Kidney epithelial cell (primary cell): ENCODE results near the gene COL23A1. TPM values are rescaled to one million over a fixed set of nuclear protein-coding genes. Genes with fewer than 3 reads are reported as not detected.

Experiments
- DNase-seq: peaks from one replicate; pipeline ENCODE4 v3.0.0-alpha.2; 2010; ENCODE audit warnings: low read depth
- H3K27me3 ChIP-seq: 2 replicates; pipeline ENCODE4 v1.6.0; 2011; ENCODE audit warnings: low read length; ENCODE audit not compliant: control insufficient read depth, insufficient read depth
- H3K36me3 ChIP-seq: 2 replicates; pipeline ENCODE4 v1.5.1; 2011; ENCODE audit warnings: low read length; ENCODE audit not compliant: control insufficient read depth, insufficient read depth
- H3K4me3 ChIP-seq: 2 replicates; pipeline ENCODE4 v1.5.1; 2011; ENCODE audit warnings: low read depth, mild to moderate bottlenecking, control low read depth, low read length
- total RNA-seq: library from RNA; depleted of rRNA; stranded (reverse); fragments of >200 nt; gene quantifications from 2 replicates; pipeline ENCODE4 v1.2.3, GENCODE V29; 2015
- TF ChIP-seq, protein P1 (sequence below): IDR thresholded peaks from 2 replicates; pipeline ENCODE4 v1.5.1; 2011; ENCODE audit warnings: mild to moderate bottlenecking, moderate library complexity, low read length, control low read depth, inconsistent platforms; ENCODE audit not compliant: insufficient read depth, poor library complexity, severe bottlenecking

Gene COL23A1
- total RNA-seq, 1 donor from 2014 or later = 0.17 TPM

DNA sequence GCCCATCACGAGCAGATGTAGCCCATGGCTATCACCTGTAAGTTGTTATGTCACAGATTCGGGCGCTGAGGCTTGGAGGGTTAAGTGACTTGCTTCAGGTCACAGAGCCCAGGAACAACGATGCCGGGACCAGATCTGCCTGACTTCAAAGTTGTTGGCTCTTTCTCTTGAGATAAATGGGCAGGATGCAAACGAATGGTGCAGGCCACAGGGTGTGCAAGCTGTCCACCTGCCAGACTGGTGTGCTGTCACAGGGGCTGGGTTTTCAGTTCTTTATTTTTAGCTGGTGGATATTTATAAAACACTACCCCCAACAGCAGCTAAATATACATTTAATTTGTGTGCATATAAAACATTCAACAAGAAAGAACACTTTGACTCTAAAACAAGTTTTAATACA lies 339.9 kb downstream of the COL23A1 start:
- Histone ChIP-seq H3K4me3 (no peak overlapping the region), H3K36me3 (no peaks in the 10 kb centered on the region), H3K27me3 (no peaks in the 10 kb centered on the region)
- TF ChIP-seq, protein P1, sequence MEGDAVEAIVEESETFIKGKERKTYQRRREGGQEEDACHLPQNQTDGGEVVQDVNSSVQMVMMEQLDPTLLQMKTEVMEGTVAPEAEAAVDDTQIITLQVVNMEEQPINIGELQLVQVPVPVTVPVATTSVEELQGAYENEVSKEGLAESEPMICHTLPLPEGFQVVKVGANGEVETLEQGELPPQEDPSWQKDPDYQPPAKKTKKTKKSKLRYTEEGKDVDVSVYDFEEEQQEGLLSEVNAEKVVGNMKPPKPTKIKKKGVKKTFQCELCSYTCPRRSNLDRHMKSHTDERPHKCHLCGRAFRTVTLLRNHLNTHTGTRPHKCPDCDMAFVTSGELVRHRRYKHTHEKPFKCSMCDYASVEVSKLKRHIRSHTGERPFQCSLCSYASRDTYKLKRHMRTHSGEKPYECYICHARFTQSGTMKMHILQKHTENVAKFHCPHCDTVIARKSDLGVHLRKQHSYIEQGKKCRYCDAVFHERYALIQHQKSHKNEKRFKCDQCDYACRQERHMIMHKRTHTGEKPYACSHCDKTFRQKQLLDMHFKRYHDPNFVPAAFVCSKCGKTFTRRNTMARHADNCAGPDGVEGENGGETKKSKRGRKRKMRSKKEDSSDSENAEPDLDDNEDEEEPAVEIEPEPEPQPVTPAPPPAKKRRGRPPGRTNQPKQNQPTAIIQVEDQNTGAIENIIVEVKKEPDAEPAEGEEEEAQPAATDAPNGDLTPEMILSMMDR = no peak
- DNase-seq = no peak

- Histone ChIP-seq H3K4me3 (no peak overlapping the region), H3K36me3 (no peaks in the 10 kb centered on the region), H3K27me3 (no peaks in the 10 kb centered on the region)
- TF ChIP-seq, protein P1 = no peak
- DNase-seq = no peak
These were observed 340.8 kb downstream of the COL23A1 start for GRCh38 chr5:178249191-178249989.

- TF ChIP-seq, protein P1 = no peak
- H3K4me3 ChIP-seq = no peak overlapping the region
These were observed 341.4 kb downstream of the COL23A1 start for GRCh38 chr5:178248750-178249149.

GRCh38 chr5:178247481-178248456 lies 342.4 kb downstream of the COL23A1 start:
- no peak overlapping the region for H3K4me3 ChIP-seq
- no peaks in the 10 kb centered on the region for H3K27me3 ChIP-seq
- no peaks in the 10 kb centered on the region for H3K36me3 ChIP-seq
- DNase-seq = no peak
- TF ChIP-seq, protein P1 = no peak

More at GRCh38 chr5:178248750-178249149, 341.4 kb downstream of the COL23A1 start:
- H3K36me3 ChIP-seq = no peaks in the 10 kb centered on the region
- no peak for DNase-seq
- H3K27me3 ChIP-seq = no peaks in the 10 kb centered on the region

GRCh38 chr5:178246624-178247279 lies 343.4 kb downstream of the COL23A1 start:
- TF ChIP-seq, protein P1 = no peak
- H3K27me3 ChIP-seq = no peaks in the 10 kb centered on the region
- H3K36me3 ChIP-seq = no peaks in the 10 kb centered on the region
- no peak overlapping the region for H3K4me3 ChIP-seq
- DNase-seq = no peak
